HT1080 (cell line): ENCODE measurements around the gene ZNF273. TPM values are rescaled to one million over a fixed set of nuclear protein-coding genes. Genes with fewer than 3 reads are reported as not detected.
"Not testable (repeated sequence)": the region's sequence is repeated elsewhere in the genome, so short reads cannot be mapped to it uniquely, and the experiment has no call there.

ENCODE experiments used
- DNase-seq: peaks from one replicate; pipeline ENCODE4 v3.0.0-alpha.2; 2015; ENCODE audit warnings: low read depth
- total RNA-seq: library from RNA; depleted of rRNA; stranded (reverse); fragments of >200 nt; shearing (Covaris generic); gene quantifications from 2 replicates; pipeline ENCODE4 v1.2.3, GENCODE V29; 2014

Gene ZNF273
- total RNA-seq, 1 experiment from 2014 or later: 2.8 TPM

GRCh38 chr7:64888901-64889685 is 14.0 kb upstream of the ZNF273 start:
- no peak for DNase-seq

- DNase-seq: no peak
Measured at GRCh38 chr7:64889686-64890162, 13.3 kb upstream of the ZNF273 start.

- not testable (repeated sequence) for DNase-seq
Measured at GRCh38 chr7:64890273-64890672, 12.8 kb upstream of the ZNF273 start.

- DNase-seq: no peak
Measured at GRCh38 chr7:64890761-64891362, 12.2 kb upstream of the ZNF273 start.

- DNase-seq: not testable (repeated sequence)
Measured at GRCh38 chr7:64891363-64892081, 11.6 kb upstream of the ZNF273 start.

- no peak for DNase-seq
Measured at GRCh38 chr7:64892116-64892515, 11.0 kb upstream of the ZNF273 start.

- DNase-seq: no peak
Measured at GRCh38 chr7:64892666-64893309, 10.3 kb upstream of the ZNF273 start.

- no peak for DNase-seq
Measured at GRCh38 chr7:64893401-64893800, 9.7 kb upstream of the ZNF273 start.

GRCh38 chr7:64902461-64902805 is 640 bp upstream of the ZNF273 start:
- not testable (repeated sequence) for DNase-seq

GRCh38 chr7:64904008-64904407 is 935 bp downstream of the ZNF273 start:
- DNase-seq: no peak

GRCh38 chr7:64905133-64905532 is 2.1 kb downstream of the ZNF273 start:
- DNase-seq: no peak

GRCh38 chr7:64905547-64905946 is 2.5 kb downstream of the ZNF273 start:
- DNase-seq: no peak

GRCh38 chr7:64907641-64908326 is 4.7 kb downstream of the ZNF273 start:
- DNase-seq: no peak

- no peak for DNase-seq
Measured at GRCh38 chr7:64908358-64908757, 5.3 kb downstream of the ZNF273 start.

GRCh38 chr7:64914557-64914956 is 11.5 kb downstream of the ZNF273 start:
- no peak for DNase-seq

- not testable (repeated sequence) for DNase-seq
Measured at GRCh38 chr7:64915301-64915700, 12.2 kb downstream of the ZNF273 start.

- DNase-seq: not testable (repeated sequence)
Measured at GRCh38 chr7:64928252-64929187, 25.4 kb downstream of the ZNF273 start.

GRCh38 chr7:64934478-64934877 is 31.4 kb downstream of the ZNF273 start:
- no peak for DNase-seq

GRCh38 chr7:64938540-64938939 is 35.5 kb downstream of the ZNF273 start:
- DNase-seq: no peak

GRCh38 chr7:64940021-64940420 is 36.9 kb downstream of the ZNF273 start:
- DNase-seq: not testable (repeated sequence)
